Tibial nerve (tissue), 4 donors: ENCODE results near the gene SFTPB. TPM values are rescaled to one million over a fixed set of nuclear protein-coding genes. Genes with fewer than 3 reads are reported as not detected.
A peak's percentile ranks its signal among the peaks of the same experiment; 100 is the strongest.
"Not testable (repeated sequence)": the region's sequence is repeated elsewhere in the genome, so short reads cannot be mapped to it uniquely, and the experiment has no call there.

Experiments used
- DNase-seq, 2 donors: peaks; one replicate each; pipeline ENCODE4 v3.0.0-alpha.2; 2019; ENCODE audit warnings: low spot score in 2 of 2
- H3K27ac ChIP-seq, 4 donors: fragments of 200-600 bp; sonication (generic) in 3 of 4; one replicate each; pipeline ENCODE4 v1.5.1; 2017 to 2019; ENCODE audit warnings: mild to moderate bottlenecking in 1 of 4
- H3K27me3 ChIP-seq, 2 donors: fragments of 200-600 bp; sonication (generic) in 1 of 2; one replicate each; pipeline versions ENCODE4 v1.5.1 to v1.6.0; 2017 to 2019
- H3K36me3 ChIP-seq, 3 donors: fragments of 200-600 bp; sonication (generic); one replicate each; pipeline ENCODE4 v1.5.1; 2018 to 2019
- H3K4me1 ChIP-seq, 4 donors: fragments of 200-600 bp; sonication (generic) in 3 of 4; one replicate each; pipeline ENCODE4 v1.5.1; 2017 to 2019
- H3K4me3 ChIP-seq, 4 donors: fragments of 200-600 bp; sonication (generic) in 3 of 4; one replicate each; pipeline ENCODE4 v1.5.1; 2017 to 2019; ENCODE audit warnings: mild to moderate bottlenecking in 1 of 4, moderate library complexity in 1 of 4
- H3K9me3 ChIP-seq, 4 donors: fragments of 200-600 bp; sonication (generic) in 3 of 4; one replicate each; pipeline ENCODE4 v1.5.1; 2017 to 2019
- EP300 ChIP-seq, 2 donors: sonication (generic); formaldehyde crosslinking; IDR thresholded peaks; one replicate each; pipeline ENCODE4 v1.6.1; 2017; ENCODE audit warnings: antibody characterized with exemption in 2 of 2, mild to moderate bottlenecking in 1 of 2
- POLR2A ChIP-seq, 2 donors: fragments of 450-650 bp; IDR thresholded peaks; one replicate each; pipeline ENCODE4 v1.6.1; 2017; ENCODE audit warnings: antibody characterized with exemption in 2 of 2, mild to moderate bottlenecking in 2 of 2, moderate library complexity in 2 of 2
- WGBS, 2 donors: methylation state at CpG; one replicate each; pipeline ENCODE4 v1.1.5; 2018; 5-methylcytosine and 5-hydroxymethylcytosine counted together
- total RNA-seq, 4 donors: library from RNA; depleted of rRNA; stranded (reverse); fragments of >200 nt; gene quantifications; one replicate each; pipeline ENCODE4 v1.1.0, GENCODE V29; 2016
- TF ChIP-seq, protein P1 (sequence below), 5 experiments: fragments of 200-600 bp in 3 of 5; fragments of 450-650 bp in 2 of 5; sonication (generic) in 3 of 5; IDR thresholded peaks; one replicate each; pipeline ENCODE4 v1.5.1; 2016 to 2019; ENCODE audit warnings: antibody characterized with exemption in 5 of 5, mild to moderate bottlenecking in 3 of 5, moderate library complexity in 2 of 5

The SFTPB gene
- not detected for total RNA-seq

DNA sequence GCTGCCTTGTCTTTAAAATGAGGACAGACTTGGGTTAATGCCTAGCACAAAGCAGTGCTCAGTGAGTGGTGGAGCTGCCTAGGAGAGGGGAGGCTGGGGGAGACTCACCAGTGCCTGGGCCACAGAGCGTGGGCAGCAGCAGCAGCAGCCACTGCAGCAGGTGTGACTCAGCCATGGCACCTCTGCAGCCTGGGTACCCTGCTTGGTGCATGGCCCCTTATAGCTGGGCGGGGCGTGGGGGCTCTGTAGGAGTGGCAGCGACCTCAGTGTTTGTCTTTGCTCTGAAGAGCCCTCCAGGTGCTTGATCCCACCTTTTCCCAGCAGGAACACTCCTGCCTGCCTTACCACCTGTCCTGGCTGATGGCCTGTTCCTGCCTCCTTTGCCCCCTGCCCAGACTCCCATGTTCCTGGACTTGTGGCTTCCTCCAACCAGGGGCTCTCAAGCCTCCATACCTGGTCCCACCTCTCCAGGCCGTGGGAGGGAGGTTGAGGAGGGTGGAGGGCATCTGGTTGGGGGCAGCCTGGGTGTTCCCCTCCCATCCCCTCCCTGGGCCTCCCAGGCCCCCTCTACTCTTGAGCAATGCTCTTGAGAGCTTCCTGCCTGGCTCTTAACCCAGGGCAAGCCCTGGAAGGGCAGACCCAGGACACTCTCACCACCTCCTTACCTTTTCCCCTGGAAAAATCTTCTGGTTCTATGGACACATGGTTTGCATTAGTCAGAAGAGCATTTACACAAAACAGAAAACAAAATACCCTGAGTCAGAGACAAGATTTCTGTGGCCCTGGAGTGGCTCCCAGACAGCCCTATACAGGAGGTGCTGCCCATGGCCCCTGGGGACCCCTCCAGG is at the start of gene SFTPB:
Gene SFTPB, minus strand, starts transcription at position 191 of the 848 bp plus-strand sequence. Its CDS starts 16 bp downstream, at position 175.
- Histone ChIP-seq H3K4me3 (no peak within 1 kb of the TSS), H3K9me3 (no peaks in the 10 kb centered on the region), H3K27ac (no peak within 1 kb of the TSS), H3K36me3 (no peaks in the 10 kb centered on the region), H3K27me3 (no peaks in the 10 kb centered on the region), H3K4me1 (peaks cover 0 to 5% (median 0%) of the 10 kb centered on the region in 4 donors)
- DNase-seq = no peak
- WGBS, 2 donors = 70 to 79% methylated on average over 2 to 4 of the region's 5 CpGs
- TF ChIP-seq, protein P1, sequence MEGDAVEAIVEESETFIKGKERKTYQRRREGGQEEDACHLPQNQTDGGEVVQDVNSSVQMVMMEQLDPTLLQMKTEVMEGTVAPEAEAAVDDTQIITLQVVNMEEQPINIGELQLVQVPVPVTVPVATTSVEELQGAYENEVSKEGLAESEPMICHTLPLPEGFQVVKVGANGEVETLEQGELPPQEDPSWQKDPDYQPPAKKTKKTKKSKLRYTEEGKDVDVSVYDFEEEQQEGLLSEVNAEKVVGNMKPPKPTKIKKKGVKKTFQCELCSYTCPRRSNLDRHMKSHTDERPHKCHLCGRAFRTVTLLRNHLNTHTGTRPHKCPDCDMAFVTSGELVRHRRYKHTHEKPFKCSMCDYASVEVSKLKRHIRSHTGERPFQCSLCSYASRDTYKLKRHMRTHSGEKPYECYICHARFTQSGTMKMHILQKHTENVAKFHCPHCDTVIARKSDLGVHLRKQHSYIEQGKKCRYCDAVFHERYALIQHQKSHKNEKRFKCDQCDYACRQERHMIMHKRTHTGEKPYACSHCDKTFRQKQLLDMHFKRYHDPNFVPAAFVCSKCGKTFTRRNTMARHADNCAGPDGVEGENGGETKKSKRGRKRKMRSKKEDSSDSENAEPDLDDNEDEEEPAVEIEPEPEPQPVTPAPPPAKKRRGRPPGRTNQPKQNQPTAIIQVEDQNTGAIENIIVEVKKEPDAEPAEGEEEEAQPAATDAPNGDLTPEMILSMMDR (IDR thresholded peaks at IDR 0.05) = no peak
- TF ChIP-seq EP300 (IDR thresholded peaks at IDR 0.05) (no peak), POLR2A (IDR thresholded peaks at IDR 0.05) (no peak)

DNA sequence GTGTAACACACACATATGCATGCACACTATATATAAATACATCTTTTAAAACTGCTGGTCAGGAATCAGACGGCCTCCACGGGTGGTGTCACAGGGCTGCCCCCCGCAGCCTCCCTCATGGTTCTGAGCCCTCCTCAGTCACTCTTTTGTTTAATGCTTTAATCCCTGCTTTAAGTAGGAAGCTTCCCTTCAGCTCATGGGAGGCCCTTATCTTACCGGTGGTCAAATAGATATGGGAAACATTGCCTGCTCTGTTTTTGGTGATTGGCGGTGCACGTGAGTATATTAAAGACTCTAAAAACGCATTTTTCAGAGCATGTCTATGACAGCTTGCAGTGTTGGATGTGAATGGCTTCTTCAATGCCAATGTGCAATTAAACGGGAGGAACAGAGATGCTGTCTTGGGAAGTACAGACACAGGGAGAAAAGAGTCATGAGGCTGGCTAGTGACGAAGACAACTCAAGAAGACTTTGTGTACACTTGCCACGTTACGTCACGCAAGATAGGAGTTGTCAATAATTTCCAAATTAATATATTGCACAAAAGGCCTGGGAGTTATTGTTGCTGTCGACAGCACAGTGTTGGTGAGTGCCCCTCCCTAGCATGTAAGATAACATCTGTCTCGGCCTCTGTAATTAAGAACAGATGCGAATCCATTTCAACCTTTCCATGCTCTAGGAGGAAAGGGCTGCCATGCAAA is 49.5 kb upstream of the SFTPB start:
- H3K9me3 ChIP-seq = peaks cover 0 to 3% (median 0%) of the 10 kb centered on the region in 4 donors
- 68% methylated on average over 15 of the region's 15 CpGs for WGBS, 2 donors
- H3K36me3 ChIP-seq = no peaks in the 10 kb centered on the region

DNA sequence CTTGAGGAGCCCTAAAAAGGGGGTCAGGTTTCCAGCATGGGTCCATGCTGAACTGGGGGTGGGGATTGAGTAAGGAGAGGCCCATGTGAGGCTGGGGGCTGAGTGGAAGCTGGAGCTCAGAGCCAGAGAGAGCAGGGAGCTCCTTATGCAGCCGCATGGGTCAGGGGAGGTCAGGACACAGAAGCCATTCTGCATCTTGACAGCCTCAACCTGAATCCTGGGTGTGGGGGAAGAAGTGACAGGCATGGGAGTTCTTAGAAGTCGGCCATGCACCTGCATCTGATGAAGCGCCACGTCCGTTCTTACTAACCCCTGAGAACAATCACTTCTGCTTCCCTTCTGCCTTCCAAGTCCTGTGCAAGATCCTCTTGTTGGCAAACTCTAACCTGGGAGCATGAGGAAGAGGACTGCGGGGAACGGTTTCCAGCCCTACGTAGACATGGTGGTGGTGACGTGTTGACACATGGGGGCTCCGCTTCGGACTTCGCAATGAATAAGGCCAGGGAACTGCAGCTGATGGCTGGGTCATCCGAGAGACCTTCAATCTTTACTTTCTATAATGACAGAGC is 48.4 kb upstream of the SFTPB start:
- no peak overlapping the region for H3K4me3 ChIP-seq
- 77 to 84% methylated on average over 13 of the region's 13 CpGs for WGBS, 2 donors
- H3K9me3 ChIP-seq = peaks cover 0 to 3% (median 0%) of the 10 kb centered on the region in 4 donors
- peaks cover 0 to 24% (median 16%) of the 10 kb centered on the region in 4 donors for H3K4me1 ChIP-seq
- no peak overlapping the region for H3K27ac ChIP-seq
- no peaks in the 10 kb centered on the region for H3K27me3 ChIP-seq
- TF ChIP-seq, protein P1 (IDR thresholded peaks at IDR 0.05) = no peak
- no peak for DNase-seq
- no peaks in the 10 kb centered on the region for H3K36me3 ChIP-seq

More for the DNA sequence above, 49.5 kb upstream of the SFTPB start:
- Histone ChIP-seq H3K4me3 (no peak overlapping the region), H3K27me3 (no peaks in the 10 kb centered on the region), H3K27ac (no peak overlapping the region), H3K4me1 (peaks cover 0 to 16% (median 12%) of the 10 kb centered on the region in 4 donors)
- TF ChIP-seq EP300 (IDR thresholded peaks at IDR 0.05) = peak in 1 of 2 donors; percentile 5
- TF ChIP-seq POLR2A (IDR thresholded peaks at IDR 0.05) = no peak
- DNase-seq = no peak

DNA sequence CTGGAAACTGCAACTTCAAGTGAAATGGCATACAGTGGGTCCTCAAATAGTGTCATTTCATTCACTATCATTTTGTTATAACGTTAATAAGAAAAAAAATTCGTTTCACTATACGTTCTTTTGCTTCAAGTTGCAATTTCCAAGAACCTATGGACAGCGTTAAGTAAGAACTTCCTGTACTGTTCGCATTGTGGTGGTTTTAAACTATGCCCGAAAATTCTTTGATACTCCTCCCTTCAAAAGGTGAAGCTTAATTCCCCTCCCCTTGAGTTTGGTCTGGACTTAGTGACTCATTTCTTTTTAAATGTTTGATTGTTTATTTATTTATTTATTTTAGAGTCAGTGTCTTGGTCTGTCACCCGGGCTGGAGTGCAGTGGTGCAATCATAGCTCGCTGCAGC is 46.8 kb upstream of the SFTPB start:
- 82 to 89% methylated on average over 8 of the region's 8 CpGs for WGBS, 2 donors
- Histone ChIP-seq H3K27ac (no peak overlapping the region), H3K4me1 (peaks cover 0 to 40% (median 27%) of the 10 kb centered on the region in 4 donors), H3K4me3 (no peak overlapping the region), H3K27me3 (no peaks in the 10 kb centered on the region), H3K36me3 (no peaks in the 10 kb centered on the region), H3K9me3 (no peaks in the 10 kb centered on the region)
- TF ChIP-seq EP300 (IDR thresholded peaks at IDR 0.05) = no peak
- TF ChIP-seq, protein P1 (IDR thresholded peaks at IDR 0.05) = no peak
- TF ChIP-seq POLR2A (IDR thresholded peaks at IDR 0.05) = no peak
- no peak for DNase-seq

DNA sequence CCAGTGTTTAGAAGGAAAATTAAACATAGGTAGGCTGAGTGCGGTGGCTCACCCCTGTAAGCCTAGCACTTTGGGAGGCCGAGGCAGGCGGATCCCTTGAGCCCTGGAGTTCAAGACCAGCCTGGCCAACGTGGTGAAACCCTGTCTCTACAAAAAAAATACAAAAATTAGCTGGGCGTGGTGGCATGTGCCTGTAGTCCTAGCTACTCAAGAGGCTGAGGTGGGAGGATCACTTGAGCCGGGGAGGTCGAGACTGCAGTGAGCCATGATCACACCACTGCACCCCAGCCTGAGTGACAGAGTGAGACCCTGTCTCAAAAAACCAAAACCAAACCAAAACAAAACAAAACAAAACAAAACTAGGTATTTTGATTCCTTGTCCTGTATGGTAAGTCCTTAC is 46.4 kb upstream of the SFTPB start:
- peak overlapping the region in 2 of 4 donors; percentile 84 to 89 for H3K27ac ChIP-seq

More for the DNA sequence above, 46.4 kb upstream of the SFTPB start:
- not testable (repeated sequence) for H3K9me3 ChIP-seq, H3K36me3 ChIP-seq, DNase-seq, H3K27me3 ChIP-seq, H3K4me3 ChIP-seq
- 90 to 95% methylated on average over 7 of the region's 7 CpGs for WGBS, 2 donors
- H3K4me1 ChIP-seq = peaks cover 0 to 44% (median 27%) of the 10 kb centered on the region in 4 donors
